ENCODE data around the gene HABP4.

DNA sequence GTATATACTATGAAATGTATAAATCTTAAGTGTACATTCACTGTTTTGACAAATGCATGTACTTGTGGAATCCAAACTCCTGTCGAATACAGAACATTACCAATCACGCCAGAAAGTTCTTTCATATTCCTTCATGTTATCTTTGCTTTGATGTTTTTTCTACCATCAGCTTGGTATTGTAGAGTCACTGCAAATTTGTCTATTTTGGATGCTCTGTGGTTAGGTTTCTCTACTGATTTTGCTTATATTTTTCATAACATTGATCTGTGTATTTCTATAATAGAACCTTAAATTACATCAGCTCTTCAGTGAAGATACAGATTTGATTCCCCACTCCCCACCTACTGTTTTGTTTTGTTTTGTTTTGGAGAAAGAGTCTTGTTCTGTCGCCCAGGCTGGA, 30.8 kb downstream of the HABP4 start:
- TF ChIP-seq, protein P1, sequence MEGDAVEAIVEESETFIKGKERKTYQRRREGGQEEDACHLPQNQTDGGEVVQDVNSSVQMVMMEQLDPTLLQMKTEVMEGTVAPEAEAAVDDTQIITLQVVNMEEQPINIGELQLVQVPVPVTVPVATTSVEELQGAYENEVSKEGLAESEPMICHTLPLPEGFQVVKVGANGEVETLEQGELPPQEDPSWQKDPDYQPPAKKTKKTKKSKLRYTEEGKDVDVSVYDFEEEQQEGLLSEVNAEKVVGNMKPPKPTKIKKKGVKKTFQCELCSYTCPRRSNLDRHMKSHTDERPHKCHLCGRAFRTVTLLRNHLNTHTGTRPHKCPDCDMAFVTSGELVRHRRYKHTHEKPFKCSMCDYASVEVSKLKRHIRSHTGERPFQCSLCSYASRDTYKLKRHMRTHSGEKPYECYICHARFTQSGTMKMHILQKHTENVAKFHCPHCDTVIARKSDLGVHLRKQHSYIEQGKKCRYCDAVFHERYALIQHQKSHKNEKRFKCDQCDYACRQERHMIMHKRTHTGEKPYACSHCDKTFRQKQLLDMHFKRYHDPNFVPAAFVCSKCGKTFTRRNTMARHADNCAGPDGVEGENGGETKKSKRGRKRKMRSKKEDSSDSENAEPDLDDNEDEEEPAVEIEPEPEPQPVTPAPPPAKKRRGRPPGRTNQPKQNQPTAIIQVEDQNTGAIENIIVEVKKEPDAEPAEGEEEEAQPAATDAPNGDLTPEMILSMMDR (conservative IDR thresholded peaks at IDR 0.05): no peak
- TF ChIP-seq ZFX (IDR thresholded peaks at IDR 0.05): no peak

All from C4-2B (cell line).